Measurements from ENCODE around the gene CHCHD1.
"Not testable (repeated sequence)": the region's sequence is repeated elsewhere in the genome, so short reads cannot be mapped to it uniquely, and the experiment has no call there.

The CHCHD1 gene

GRCh38 chr10:73795491-73795890 is 13.6 kb downstream of the CHCHD1 start:
- H3K79me1 ChIP-seq (ENCODE audit: low read length); H3K14ac ChIP-seq (ENCODE audit: low read length); H3K23ac ChIP-seq (ENCODE audit: low read length); H3K4ac ChIP-seq (ENCODE audit: low read depth, low read length); H2BK5ac ChIP-seq (ENCODE audit: low read depth, low read length, poor library complexity); H3K4me1 ChIP-seq (ENCODE audit: control insufficient read depth in 1 of 2, insufficient read depth in 2 of 2, low read length in 2 of 2); H3K4me3 ChIP-seq (ENCODE audit: low read depth, low read length); H2BK120ac ChIP-seq (ENCODE audit: insufficient read depth, low read length, poor library complexity); H3K27me3 ChIP-seq (ENCODE audit: insufficient read depth, low read length); H2BK12ac ChIP-seq (ENCODE audit: low read length); H4K91ac ChIP-seq (ENCODE audit: low read depth, low read length); H2AK5ac ChIP-seq (ENCODE audit: low read length); H3K9ac ChIP-seq (ENCODE audit: low read length); H4K8ac ChIP-seq (ENCODE audit: low read depth, low read length); H2AFZ ChIP-seq (ENCODE audit: insufficient read depth, low read length, poor library complexity); H3K18ac ChIP-seq (ENCODE audit: low read length); H3K79me2 ChIP-seq (ENCODE audit: control insufficient read depth, insufficient read depth, low read length, poor library complexity); H3K4me2 ChIP-seq (ENCODE audit: low read length); H4K12ac ChIP-seq (ENCODE audit: low read depth, low read length); H3K9me3 ChIP-seq (ENCODE audit: insufficient read depth, low read depth, low read length); H3K27ac ChIP-seq (ENCODE audit: low read depth, low read length); DNase-seq: not testable (repeated sequence)
- WGBS (ENCODE audit: extremely low coverage, insufficient coverage, insufficient read length): no CpG with 5 or more reads among the region's 10 CpGs
- peaks cover 82 to 89% of the 10 kb centered on the region in 2 experiments for H3K36me3 ChIP-seq (ENCODE audit: control insufficient read depth in 1 of 2, insufficient read depth in 2 of 2, low read length in 2 of 2)

DNA sequence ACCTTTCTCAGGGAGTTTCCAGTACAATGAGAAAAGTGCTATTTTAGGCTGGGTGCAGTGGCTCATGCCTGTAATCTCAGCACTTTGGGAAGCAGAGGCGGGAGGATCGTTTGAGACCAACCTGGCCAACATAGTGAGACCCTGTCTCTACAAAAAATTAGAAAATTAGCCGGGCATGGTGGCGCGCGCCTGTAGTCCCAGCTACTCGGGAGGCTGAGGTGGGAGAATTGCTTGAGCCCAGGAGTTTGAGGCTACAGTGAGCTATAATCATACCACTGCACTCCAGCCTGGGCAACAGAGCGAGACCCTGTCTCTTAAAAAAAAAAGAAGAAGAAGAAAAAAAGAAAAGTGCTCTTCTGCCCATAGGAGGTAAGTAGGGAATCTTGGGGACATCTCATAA is 14.2 kb downstream of the CHCHD1 start:
- H2AFZ ChIP-seq (ENCODE audit: insufficient read depth, low read length, poor library complexity); H3K14ac ChIP-seq (ENCODE audit: low read length); H3K4ac ChIP-seq (ENCODE audit: low read depth, low read length); H4K12ac ChIP-seq (ENCODE audit: low read depth, low read length); H2AK5ac ChIP-seq (ENCODE audit: low read length); H3K4me3 ChIP-seq (ENCODE audit: low read depth, low read length); H2BK120ac ChIP-seq (ENCODE audit: insufficient read depth, low read length, poor library complexity); H4K8ac ChIP-seq (ENCODE audit: low read depth, low read length); H3K27ac ChIP-seq (ENCODE audit: low read depth, low read length); H3K9ac ChIP-seq (ENCODE audit: low read length); H3K9me3 ChIP-seq (ENCODE audit: insufficient read depth, low read depth, low read length); H2BK12ac ChIP-seq (ENCODE audit: low read length); H3K4me2 ChIP-seq (ENCODE audit: low read length); H3K23ac ChIP-seq (ENCODE audit: low read length); H3K79me1 ChIP-seq (ENCODE audit: low read length); H3K27me3 ChIP-seq (ENCODE audit: insufficient read depth, low read length); H3K79me2 ChIP-seq (ENCODE audit: control insufficient read depth, insufficient read depth, low read length, poor library complexity); DNase-seq; H3K18ac ChIP-seq (ENCODE audit: low read length); H3K4me1 ChIP-seq (ENCODE audit: control insufficient read depth in 1 of 2, insufficient read depth in 2 of 2, low read length in 2 of 2); H4K91ac ChIP-seq (ENCODE audit: low read depth, low read length); H2BK5ac ChIP-seq (ENCODE audit: low read depth, low read length, poor library complexity): not testable (repeated sequence)
- H3K36me3 ChIP-seq (ENCODE audit: control insufficient read depth in 1 of 2, insufficient read depth in 2 of 2, low read length in 2 of 2): peaks cover 84 to 91% of the 10 kb centered on the region in 2 experiments
- no CpG with 5 or more reads among the region's 8 CpGs for WGBS (ENCODE audit: extremely low coverage, insufficient coverage, insufficient read length)

DNA sequence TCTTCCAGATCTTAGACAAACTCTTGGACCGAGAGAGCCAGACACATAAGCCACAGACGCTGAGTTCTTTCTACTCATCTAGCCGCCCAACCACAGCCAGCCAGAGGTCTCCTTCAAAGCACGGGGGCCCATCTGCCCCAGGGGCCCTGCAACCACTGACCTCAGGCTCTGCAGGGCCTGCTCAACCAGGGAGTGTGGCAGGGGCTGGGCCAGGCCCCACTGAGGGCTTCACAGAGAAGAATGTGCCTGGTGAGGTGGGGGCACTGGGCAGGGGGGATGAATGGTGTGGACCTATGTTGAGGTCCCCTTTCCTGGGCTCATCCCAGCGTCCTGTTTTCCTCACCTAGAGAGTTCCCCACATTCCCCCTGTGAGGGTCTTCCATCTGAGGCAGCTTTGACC is 14.9 kb downstream of the CHCHD1 start:
- H4K12ac ChIP-seq (ENCODE audit: low read depth, low read length): no peak overlapping the region
- no peak overlapping the region for H2BK12ac ChIP-seq (ENCODE audit: low read length)
- no peak overlapping the region for H3K27ac ChIP-seq (ENCODE audit: low read depth, low read length)
- H3K4ac ChIP-seq (ENCODE audit: low read depth, low read length): no peak overlapping the region
- H2AFZ ChIP-seq (ENCODE audit: insufficient read depth, low read length, poor library complexity): no peak overlapping the region
- H2AK5ac ChIP-seq (ENCODE audit: low read length): no peak overlapping the region
- H2BK5ac ChIP-seq (ENCODE audit: low read depth, low read length, poor library complexity): no peak overlapping the region
- no peak overlapping the region for H3K18ac ChIP-seq (ENCODE audit: low read length)
- peaks cover 82 to 91% of the 10 kb centered on the region in 2 experiments for H3K36me3 ChIP-seq (ENCODE audit: control insufficient read depth in 1 of 2, insufficient read depth in 2 of 2, low read length in 2 of 2)
- H3K23ac ChIP-seq (ENCODE audit: low read length): no peak overlapping the region
- H3K14ac ChIP-seq (ENCODE audit: low read length): no peak overlapping the region
- no peak overlapping the region for H4K91ac ChIP-seq (ENCODE audit: low read depth, low read length)
- no peak overlapping the region for H4K8ac ChIP-seq (ENCODE audit: low read depth, low read length)
- H3K4me1 ChIP-seq (ENCODE audit: control insufficient read depth in 1 of 2, insufficient read depth in 2 of 2, low read length in 2 of 2): no peaks in the 10 kb centered on the region
- H3K4me2 ChIP-seq (ENCODE audit: low read length): no peak overlapping the region
- H3K79me1 ChIP-seq (ENCODE audit: low read length): no peaks in the 10 kb centered on the region
- no peak overlapping the region for H3K9ac ChIP-seq (ENCODE audit: low read length)
- no peak overlapping the region for H2BK120ac ChIP-seq (ENCODE audit: insufficient read depth, low read length, poor library complexity)
- no peaks in the 10 kb centered on the region for H3K79me2 ChIP-seq (ENCODE audit: control insufficient read depth, insufficient read depth, low read length, poor library complexity)
- no peaks in the 10 kb centered on the region for H3K9me3 ChIP-seq (ENCODE audit: insufficient read depth, low read depth, low read length)
- H3K4me3 ChIP-seq (ENCODE audit: low read depth, low read length): no peak overlapping the region
- H3K27me3 ChIP-seq (ENCODE audit: insufficient read depth, low read length): no peaks in the 10 kb centered on the region
- DNase-seq: no peak
- no CpG with 5 or more reads among the region's 5 CpGs for WGBS (ENCODE audit: extremely low coverage, insufficient coverage, insufficient read length)

DNA sequence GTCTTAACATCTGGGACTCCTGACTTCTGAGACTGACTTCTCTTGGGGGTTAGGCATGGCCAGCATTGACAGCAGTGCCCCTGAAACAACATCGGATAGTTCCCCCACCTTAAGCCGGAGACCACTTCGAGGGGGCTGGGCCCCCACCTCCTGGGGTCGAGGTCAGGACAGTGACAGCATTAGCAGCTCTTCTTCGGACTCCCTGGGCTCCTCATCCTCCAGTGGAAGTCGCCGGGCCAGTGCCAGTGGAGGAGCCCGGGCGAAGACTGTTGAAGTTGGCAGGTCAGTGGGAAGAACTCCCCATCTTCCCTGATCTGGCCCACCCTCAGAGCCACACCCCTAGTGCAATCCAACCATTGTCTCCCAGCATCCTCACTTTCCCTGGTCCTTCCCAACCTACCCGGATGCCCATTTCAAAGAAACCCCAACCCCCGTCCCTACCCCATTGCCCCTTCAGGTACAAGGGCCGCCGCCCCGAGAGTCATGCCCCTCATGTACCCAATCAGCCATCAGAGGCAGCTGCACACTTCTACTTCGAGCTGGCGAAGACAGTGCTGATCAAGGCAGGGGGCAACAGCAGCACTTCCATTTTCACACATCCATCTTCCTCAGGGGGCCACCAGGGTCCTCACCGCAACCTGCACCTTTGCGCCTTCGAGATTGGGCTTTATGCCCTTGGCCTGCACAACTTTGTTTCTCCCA is 15.6 kb downstream of the CHCHD1 start:
- Histone ChIP-seq H3K23ac (ENCODE audit: low read length) (no peak overlapping the region), H3K9me3 (ENCODE audit: insufficient read depth, low read depth, low read length) (no peaks in the 10 kb centered on the region), H3K36me3 (ENCODE audit: control insufficient read depth in 1 of 2, insufficient read depth in 2 of 2, low read length in 2 of 2) (peaks cover 81 to 91% of the 10 kb centered on the region in 2 experiments), H4K8ac (ENCODE audit: low read depth, low read length) (no peak overlapping the region), H4K12ac (ENCODE audit: low read depth, low read length) (no peak overlapping the region), H3K9ac (ENCODE audit: low read length) (no peak overlapping the region), H3K79me1 (ENCODE audit: low read length) (no peaks in the 10 kb centered on the region), H3K4me2 (ENCODE audit: low read length) (no peak overlapping the region), H3K79me2 (ENCODE audit: control insufficient read depth, insufficient read depth, low read length, poor library complexity) (no peaks in the 10 kb centered on the region), H3K4me1 (ENCODE audit: control insufficient read depth in 1 of 2, insufficient read depth in 2 of 2, low read length in 2 of 2) (no peaks in the 10 kb centered on the region), H3K14ac (ENCODE audit: low read length) (no peak overlapping the region), H4K91ac (ENCODE audit: low read depth, low read length) (no peak overlapping the region), H3K4ac (ENCODE audit: low read depth, low read length) (no peak overlapping the region), H3K27me3 (ENCODE audit: insufficient read depth, low read length) (no peaks in the 10 kb centered on the region), H3K18ac (ENCODE audit: low read length) (no peak overlapping the region), H2BK12ac (ENCODE audit: low read length) (no peak overlapping the region), H2AK5ac (ENCODE audit: low read length) (no peak overlapping the region), H2BK5ac (ENCODE audit: low read depth, low read length, poor library complexity) (no peak overlapping the region), H3K4me3 (ENCODE audit: low read depth, low read length) (no peak overlapping the region), H3K27ac (ENCODE audit: low read depth, low read length) (no peak overlapping the region), H2BK120ac (ENCODE audit: insufficient read depth, low read length, poor library complexity) (no peak overlapping the region), H2AFZ (ENCODE audit: insufficient read depth, low read length, poor library complexity) (no peak overlapping the region)
- no CpG with 5 or more reads among the region's 19 CpGs for WGBS (ENCODE audit: extremely low coverage, insufficient coverage, insufficient read length)
- DNase-seq: no peak

All from trophoblast cell (in vitro differentiated cells and primary cell).